ENCODE data around the gene SLC24A4.

The SLC24A4 gene

DNA sequence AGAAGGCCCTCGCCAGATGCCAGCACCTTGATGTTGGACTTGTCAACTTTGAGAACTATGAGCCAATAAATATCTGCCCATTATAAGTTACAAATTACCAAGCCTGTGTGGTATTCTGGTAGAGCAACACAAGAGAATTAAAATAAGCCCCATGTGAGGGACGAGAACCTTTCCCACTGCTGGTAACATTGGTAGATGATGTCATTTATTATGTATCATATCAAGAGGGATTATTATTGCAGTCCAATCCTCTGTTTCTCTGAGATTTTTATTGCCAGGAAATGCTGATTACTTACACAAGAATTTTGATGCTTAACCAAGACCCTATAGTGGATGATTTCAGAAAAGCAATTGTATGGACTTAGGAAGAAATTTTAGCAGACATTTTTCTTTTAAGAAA is 40.3 kb upstream of the SLC24A4 start:
- H3K4me2 ChIP-seq (ENCODE audit: low read depth, low read length, poor library complexity, severe bottlenecking): no peak overlapping the region
- no peaks in the 10 kb centered on the region for H3K79me2 ChIP-seq (ENCODE audit: insufficient read depth, low read length)
- no peaks in the 10 kb centered on the region for H3K9me2 ChIP-seq (replicated peaks; ENCODE audit: low read depth, low read length)
- H4K20me1 ChIP-seq (ENCODE audit: insufficient read depth, low read length, poor library complexity, severe bottlenecking): no peaks in the 10 kb centered on the region
- no peak overlapping the region for H3K9ac ChIP-seq (ENCODE audit: low read depth, low read length, poor library complexity, severe bottlenecking)
- TF ChIP-seq, protein P1, sequence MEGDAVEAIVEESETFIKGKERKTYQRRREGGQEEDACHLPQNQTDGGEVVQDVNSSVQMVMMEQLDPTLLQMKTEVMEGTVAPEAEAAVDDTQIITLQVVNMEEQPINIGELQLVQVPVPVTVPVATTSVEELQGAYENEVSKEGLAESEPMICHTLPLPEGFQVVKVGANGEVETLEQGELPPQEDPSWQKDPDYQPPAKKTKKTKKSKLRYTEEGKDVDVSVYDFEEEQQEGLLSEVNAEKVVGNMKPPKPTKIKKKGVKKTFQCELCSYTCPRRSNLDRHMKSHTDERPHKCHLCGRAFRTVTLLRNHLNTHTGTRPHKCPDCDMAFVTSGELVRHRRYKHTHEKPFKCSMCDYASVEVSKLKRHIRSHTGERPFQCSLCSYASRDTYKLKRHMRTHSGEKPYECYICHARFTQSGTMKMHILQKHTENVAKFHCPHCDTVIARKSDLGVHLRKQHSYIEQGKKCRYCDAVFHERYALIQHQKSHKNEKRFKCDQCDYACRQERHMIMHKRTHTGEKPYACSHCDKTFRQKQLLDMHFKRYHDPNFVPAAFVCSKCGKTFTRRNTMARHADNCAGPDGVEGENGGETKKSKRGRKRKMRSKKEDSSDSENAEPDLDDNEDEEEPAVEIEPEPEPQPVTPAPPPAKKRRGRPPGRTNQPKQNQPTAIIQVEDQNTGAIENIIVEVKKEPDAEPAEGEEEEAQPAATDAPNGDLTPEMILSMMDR (conservative IDR thresholded peaks at IDR 0.05; ENCODE audit: low read length): no peak
- no peak for TF ChIP-seq EZH2phosphoT487 (IDR thresholded peaks at IDR 0.05; ENCODE audit: borderline replicate concordance)
- H3K4me3 ChIP-seq (ENCODE audit: low read length, poor library complexity, severe bottlenecking): no peak overlapping the region
- no peaks in the 10 kb centered on the region for H3K27me3 ChIP-seq (ENCODE audit: insufficient read depth, low read length, poor library complexity, severe bottlenecking)
- no peaks in the 10 kb centered on the region for H3K9me3 ChIP-seq (ENCODE audit: insufficient read depth, low read depth, low read length)
- no peak overlapping the region for H2AFZ ChIP-seq (ENCODE audit: low read length)
- no peaks in the 10 kb centered on the region for H3K36me3 ChIP-seq (ENCODE audit: insufficient read depth, low read length)
- H3K4me1 ChIP-seq (ENCODE audit: insufficient read depth, low read length, poor library complexity, severe bottlenecking): peaks cover 16% of the 10 kb centered on the region
- no peaks in the 10 kb centered on the region for H3F3A ChIP-seq (ENCODE audit: low read depth)

DNA sequence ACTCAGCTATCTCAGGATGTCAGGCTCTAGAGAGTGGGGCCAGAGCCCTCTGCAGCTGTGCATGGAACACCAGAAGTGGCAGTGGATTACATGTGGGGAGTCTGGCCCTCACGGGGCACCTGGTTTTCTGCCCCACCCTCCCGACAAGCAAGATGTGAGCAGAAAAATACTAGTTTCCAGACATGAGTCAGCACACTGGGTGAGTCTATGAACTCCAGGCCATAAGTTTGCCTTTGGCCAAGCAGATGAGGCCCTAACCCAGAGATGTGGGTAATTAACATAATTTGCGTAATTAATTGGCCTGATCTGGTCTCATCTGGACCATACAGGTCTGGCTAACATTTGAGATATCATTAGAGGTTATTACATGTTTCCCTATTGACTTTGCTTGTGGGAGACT is 37.7 kb upstream of the SLC24A4 start:
- no peaks in the 10 kb centered on the region for H4K20me1 ChIP-seq (ENCODE audit: insufficient read depth, low read length, poor library complexity, severe bottlenecking)
- H2AFZ ChIP-seq (ENCODE audit: low read length): no peak overlapping the region

DNA sequence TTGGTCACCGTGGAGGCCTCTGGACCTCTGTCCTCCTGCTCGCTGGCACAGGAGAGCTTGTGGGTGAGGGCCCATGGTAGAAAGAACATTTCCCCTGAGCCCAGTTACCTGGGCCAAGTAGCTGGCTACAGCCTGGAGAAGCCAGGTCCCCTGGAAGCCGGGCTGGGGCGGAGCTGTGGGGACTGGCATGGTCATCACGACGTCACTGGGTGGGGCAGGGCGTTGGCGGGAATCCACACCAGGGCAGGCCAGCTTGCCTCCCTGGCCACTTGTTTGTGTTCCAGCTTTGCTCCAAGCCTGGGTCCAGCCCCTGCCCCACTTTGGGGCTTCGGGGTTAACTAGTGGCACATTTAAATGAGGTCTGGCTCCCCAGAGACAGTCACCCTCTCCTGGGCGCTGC is 35.0 kb upstream of the SLC24A4 start:
- TF ChIP-seq, protein P1 (conservative IDR thresholded peaks at IDR 0.05; ENCODE audit: low read length): no peak
- no peak for TF ChIP-seq EZH2phosphoT487 (IDR thresholded peaks at IDR 0.05; ENCODE audit: borderline replicate concordance)
- H3K4me2 ChIP-seq (ENCODE audit: low read depth, low read length, poor library complexity, severe bottlenecking): no peak overlapping the region
- no peak overlapping the region for H3K9ac ChIP-seq (ENCODE audit: low read depth, low read length, poor library complexity, severe bottlenecking)
- no peaks in the 10 kb centered on the region for H3F3A ChIP-seq (ENCODE audit: low read depth)
- H2AFZ ChIP-seq (ENCODE audit: low read length): no peak overlapping the region
- H3K79me2 ChIP-seq (ENCODE audit: insufficient read depth, low read length): no peaks in the 10 kb centered on the region
- H3K9me2 ChIP-seq (replicated peaks; ENCODE audit: low read depth, low read length): no peaks in the 10 kb centered on the region
- H3K4me1 ChIP-seq (ENCODE audit: insufficient read depth, low read length, poor library complexity, severe bottlenecking): no peaks in the 10 kb centered on the region
- no peaks in the 10 kb centered on the region for H3K36me3 ChIP-seq (ENCODE audit: insufficient read depth, low read length)
- no peaks in the 10 kb centered on the region for H3K9me3 ChIP-seq (ENCODE audit: insufficient read depth, low read depth, low read length)
- no peaks in the 10 kb centered on the region for H4K20me1 ChIP-seq (ENCODE audit: insufficient read depth, low read length, poor library complexity, severe bottlenecking)
- no peaks in the 10 kb centered on the region for H3K27me3 ChIP-seq (ENCODE audit: insufficient read depth, low read length, poor library complexity, severe bottlenecking)
- H3K4me3 ChIP-seq (ENCODE audit: low read length, poor library complexity, severe bottlenecking): no peak overlapping the region

More for the DNA sequence above, 37.7 kb upstream of the SLC24A4 start:
- Histone ChIP-seq H3K9me2 (replicated peaks; ENCODE audit: low read depth, low read length) (no peaks in the 10 kb centered on the region), H3F3A (ENCODE audit: low read depth) (no peaks in the 10 kb centered on the region), H3K36me3 (ENCODE audit: insufficient read depth, low read length) (no peaks in the 10 kb centered on the region), H3K9ac (ENCODE audit: low read depth, low read length, poor library complexity, severe bottlenecking) (no peak overlapping the region), H3K79me2 (ENCODE audit: insufficient read depth, low read length) (no peaks in the 10 kb centered on the region), H3K27me3 (ENCODE audit: insufficient read depth, low read length, poor library complexity, severe bottlenecking) (no peaks in the 10 kb centered on the region), H3K4me2 (ENCODE audit: low read depth, low read length, poor library complexity, severe bottlenecking) (no peak overlapping the region), H3K4me1 (ENCODE audit: insufficient read depth, low read length, poor library complexity, severe bottlenecking) (peaks cover 13% of the 10 kb centered on the region), H3K4me3 (ENCODE audit: low read length, poor library complexity, severe bottlenecking) (no peak overlapping the region), H3K9me3 (ENCODE audit: insufficient read depth, low read depth, low read length) (no peaks in the 10 kb centered on the region)
- TF ChIP-seq EZH2phosphoT487 (IDR thresholded peaks at IDR 0.05; ENCODE audit: borderline replicate concordance): no peak
- TF ChIP-seq, protein P1 (conservative IDR thresholded peaks at IDR 0.05; ENCODE audit: low read length): no peak
